GM20431 (cell line): Measurements from ENCODE around the gene OGFRL1.

ENCODE experiments used
- in situ Hi-C: fragments of 300-500 bp; cut with MseI, MboI; formaldehyde crosslinking; loops from one replicate; pipeline ENCODE4 v1.15.0; 2020; ENCODE audit warnings: low sequenced_read_pairs; ENCODE audit not compliant: unreplicated experiment

Gene OGFRL1

GRCh38 chr6:71330501-71330900, 41.9 kb downstream of the OGFRL1 start:
- in situ Hi-C loops: loop anchor here (25.0 kb wide), 1 partner anchor 143 kb away; no protein-coding TSS in a partner anchor

GRCh38 chr6:71332012-71332411, 43.4 kb downstream of the OGFRL1 start:
- in situ Hi-C loops: loop anchor here (25.0 kb wide), 1 partner anchor 145 kb away; no protein-coding TSS in a partner anchor

DNA sequence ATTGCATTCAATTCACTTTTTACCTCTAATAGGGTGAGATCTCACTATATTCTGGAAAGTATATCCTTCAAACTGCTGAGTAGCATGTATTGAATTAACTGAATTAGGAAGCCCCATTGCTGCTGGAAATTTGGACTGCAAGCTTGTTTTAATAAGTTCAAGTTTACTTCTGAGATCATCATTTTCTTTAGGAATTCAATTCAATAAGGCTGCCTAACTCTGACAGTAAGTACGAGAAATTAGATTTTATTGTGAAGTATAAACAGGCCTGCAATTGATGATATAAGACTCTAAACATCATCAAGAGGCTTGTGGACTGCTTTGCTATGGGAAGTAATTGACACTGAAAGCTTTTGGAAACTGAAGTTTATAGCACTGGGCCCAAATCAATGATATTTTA, 44.4 kb downstream of the OGFRL1 start:
- in situ Hi-C loops: loop anchor here (25.0 kb wide), 1 partner anchor 146 kb away; no protein-coding TSS in a partner anchor

DNA sequence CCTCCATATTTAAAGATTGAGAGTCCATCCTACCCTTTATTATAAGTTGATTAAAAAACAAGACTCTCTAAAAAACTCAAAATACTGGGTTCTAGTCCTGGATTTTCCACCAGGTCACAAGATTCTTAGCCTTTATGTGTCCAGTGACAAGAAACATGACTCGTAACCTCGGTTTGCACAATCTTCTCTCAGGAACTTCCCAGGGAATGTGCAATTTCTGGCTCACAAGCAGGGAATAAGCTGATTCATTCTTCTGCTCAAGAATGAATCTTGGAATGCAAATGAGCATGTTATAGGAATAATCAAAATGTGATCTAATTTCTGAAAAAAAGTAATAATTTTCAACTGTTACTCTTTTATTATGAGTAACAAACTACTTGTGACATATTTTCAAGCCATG, 45.1 kb downstream of the OGFRL1 start:
- in situ Hi-C loops: loop anchor here (25.0 kb wide), 1 partner anchor 146 kb away; no protein-coding TSS in a partner anchor

DNA sequence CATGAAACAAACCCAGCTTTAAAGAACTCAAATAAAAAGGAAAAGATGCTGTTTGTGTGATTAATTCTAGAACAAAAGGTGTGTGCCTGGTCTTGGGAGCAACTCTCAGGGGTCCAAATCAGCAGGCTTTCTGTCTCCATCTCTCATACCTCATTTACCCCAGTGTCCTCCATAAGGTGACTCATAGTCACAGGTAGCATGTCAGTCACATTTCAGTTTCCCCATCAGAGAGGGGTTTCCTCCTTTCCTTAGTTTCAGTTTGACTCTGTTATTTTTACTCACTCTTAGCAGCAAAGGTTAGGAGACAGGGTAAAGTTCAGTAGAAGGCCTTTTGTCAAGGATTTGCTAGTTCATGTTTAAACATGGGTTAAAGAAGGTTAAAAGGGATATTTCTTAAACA, 46.2 kb downstream of the OGFRL1 start:
- in situ Hi-C loops: loop anchor here (25.0 kb wide), 1 partner anchor 147 kb away; no protein-coding TSS in a partner anchor

- in situ Hi-C loops: loop anchor here (25.0 kb wide), 1 partner anchor 148 kb away; no protein-coding TSS in a partner anchor
Observed at GRCh38 chr6:71335544-71335943, 46.9 kb downstream of the OGFRL1 start.

- in situ Hi-C loops: loop anchor here (25.0 kb wide), 1 partner anchor 150 kb away; no protein-coding TSS in a partner anchor
Observed at GRCh38 chr6:71336901-71337300, 48.3 kb downstream of the OGFRL1 start.

DNA sequence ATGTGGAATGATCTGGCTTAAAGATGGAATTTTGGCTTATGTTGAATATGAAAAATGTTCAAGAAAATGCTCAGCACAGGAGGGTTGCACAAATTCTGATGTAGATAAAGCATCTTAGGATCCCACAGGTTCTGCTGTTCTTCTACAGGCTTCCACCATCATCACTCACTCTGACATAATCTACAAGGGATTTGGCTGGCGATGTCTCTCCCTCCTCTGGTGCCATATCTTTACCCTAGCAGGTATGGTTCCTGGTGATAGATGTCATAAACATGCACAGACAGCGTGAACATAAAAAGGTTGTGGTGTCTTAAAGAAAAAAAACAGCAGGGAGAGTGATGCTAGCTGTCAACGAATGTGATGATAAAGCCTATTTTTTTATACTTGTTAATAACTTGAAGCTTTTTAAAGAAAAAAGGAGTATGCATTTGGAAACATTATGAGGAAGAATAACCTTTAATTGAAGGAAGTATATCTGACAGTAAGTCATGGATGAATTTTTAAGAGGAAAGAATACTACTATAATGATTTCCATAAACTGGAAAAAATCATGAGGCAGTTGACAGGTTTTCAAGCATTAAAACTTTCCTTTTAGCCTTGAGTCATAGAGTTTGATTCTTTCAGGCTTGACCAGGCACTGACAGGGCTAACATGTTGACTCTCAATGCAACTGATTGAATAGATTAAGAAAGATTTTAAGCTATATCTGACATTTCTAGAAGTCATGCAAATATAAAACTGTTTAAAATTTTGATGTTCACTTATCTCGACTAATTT, 50.1 kb downstream of the OGFRL1 start:
- in situ Hi-C loops: loop anchor here (25.0 kb wide), 1 partner anchor 151 kb away; no protein-coding TSS in a partner anchor

GRCh38 chr6:71342772-71343171, 54.2 kb downstream of the OGFRL1 start:
- in situ Hi-C loops: loop anchor here (25.0 kb wide), 1 partner anchor 155 kb away; no protein-coding TSS in a partner anchor

GRCh38 chr6:71345476-71346333, 57.1 kb downstream of the OGFRL1 start:
- in situ Hi-C loops: loop anchor here (25.0 kb wide), 1 partner anchor 158 kb away; no protein-coding TSS in a partner anchor

GRCh38 chr6:71346334-71346694, 57.7 kb downstream of the OGFRL1 start:
- in situ Hi-C loops: loop anchor here (25.0 kb wide), 1 partner anchor 159 kb away; no protein-coding TSS in a partner anchor

DNA sequence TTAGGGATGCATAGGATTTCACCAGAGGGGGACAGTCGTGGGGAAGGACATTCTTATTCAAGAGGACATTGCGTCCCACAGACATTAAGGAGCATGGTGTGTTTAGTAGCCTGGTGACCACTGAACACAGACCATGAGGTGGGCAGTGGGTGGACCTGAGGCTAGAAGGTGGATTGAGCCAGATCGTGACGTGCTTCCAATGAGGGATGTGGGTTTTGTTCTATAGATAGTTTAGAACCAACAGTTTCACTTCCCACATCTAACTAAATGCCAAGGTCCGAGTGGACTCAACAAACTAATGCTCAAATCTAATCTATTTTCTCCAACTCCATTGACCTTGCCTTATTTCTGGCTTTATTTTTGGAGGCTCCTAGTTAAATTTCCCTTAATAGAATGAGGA, 58.5 kb downstream of the OGFRL1 start:
- in situ Hi-C loops: loop anchor here (25.0 kb wide), 1 partner anchor 160 kb away; no protein-coding TSS in a partner anchor

GRCh38 chr6:71349395-71349794, 60.8 kb downstream of the OGFRL1 start:
- in situ Hi-C loops: loop anchor here (25.0 kb wide), 1 partner anchor 162 kb away; no protein-coding TSS in a partner anchor

DNA sequence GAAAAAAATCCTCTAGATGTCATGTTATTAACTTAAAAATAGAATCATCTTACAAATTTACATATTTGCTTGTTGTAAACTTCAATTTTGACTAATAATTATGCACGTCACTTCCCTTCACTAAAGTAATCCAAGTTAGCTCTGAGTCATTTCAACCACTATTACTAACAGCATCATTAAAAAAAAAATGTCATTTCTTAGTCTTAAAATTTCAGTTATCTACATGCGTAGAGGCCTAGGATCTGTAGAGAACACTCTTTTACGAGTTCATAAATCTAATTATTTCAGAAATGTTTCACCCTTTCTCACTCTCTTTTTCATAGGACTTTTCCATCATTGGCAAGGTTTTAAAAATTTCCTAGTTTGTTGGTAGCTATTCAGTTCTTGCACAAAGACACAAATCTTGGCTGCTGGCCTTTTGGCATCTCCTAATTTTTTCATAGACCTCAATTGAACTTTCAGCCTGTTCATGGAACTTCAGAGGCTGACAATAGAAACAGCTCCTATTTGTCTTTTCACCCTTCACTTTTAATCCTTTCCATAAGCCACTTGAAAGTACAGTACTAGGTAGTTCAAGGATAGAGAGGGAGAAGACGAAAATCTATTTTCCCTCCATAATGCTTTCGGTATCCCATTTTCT, 61.5 kb downstream of the OGFRL1 start:
- in situ Hi-C loops: loop anchor here (25.0 kb wide), 1 partner anchor 163 kb away; no protein-coding TSS in a partner anchor

- in situ Hi-C loops: no loop called here
Observed at GRCh38 chr6:71351190-71351589, 62.6 kb downstream of the OGFRL1 start.
